CD1c-positive myeloid dendritic cell (primary cell): ENCODE measurements around the gene SIN3A.
"Not testable (repeated sequence)": the region's sequence is repeated elsewhere in the genome, so short reads cannot be mapped to it uniquely, and the experiment has no call there.

Source experiments
- DNase-seq: peaks from one replicate; pipeline ENCODE4 v3.0.0-alpha.2; 2016; ENCODE audit errors: extremely low spot score

Gene SIN3A

DNA sequence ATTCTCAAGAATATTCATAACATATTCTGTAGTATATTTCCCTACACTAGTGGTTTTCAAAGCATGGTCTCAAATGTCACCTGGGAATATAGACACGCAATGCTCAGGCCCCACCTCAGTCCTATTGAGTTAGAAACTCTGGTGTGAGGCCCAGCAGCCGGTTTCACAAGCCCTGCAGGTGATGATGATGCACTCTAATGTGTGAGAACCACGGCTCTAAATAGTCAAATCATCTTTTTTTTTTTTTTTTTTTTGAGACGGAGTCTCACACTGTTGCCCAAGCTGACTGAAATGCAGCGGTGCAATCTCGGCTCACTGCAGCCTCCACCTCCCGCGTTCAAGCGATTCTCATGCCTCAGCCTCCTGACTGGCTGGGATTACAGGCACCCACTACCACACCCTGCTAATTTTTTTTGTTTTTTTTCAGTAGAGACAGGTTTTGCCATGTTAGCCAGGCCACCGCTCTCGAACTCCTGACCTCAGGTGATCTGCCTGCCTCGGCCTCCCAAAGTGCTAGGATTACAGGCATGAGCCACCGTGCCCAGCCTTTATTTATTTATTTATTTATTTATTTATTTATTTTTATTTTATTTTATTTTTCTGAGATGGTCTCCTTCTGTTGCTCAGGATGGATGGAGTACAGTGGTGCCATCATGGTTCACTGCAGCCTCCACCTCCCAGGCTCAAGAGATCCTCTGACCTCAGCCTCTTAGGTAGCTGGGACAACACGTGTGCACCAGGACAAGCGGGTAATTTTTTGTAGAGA lies 117.7 kb downstream of the SIN3A start:
- DNase-seq = not testable (repeated sequence)

DNA sequence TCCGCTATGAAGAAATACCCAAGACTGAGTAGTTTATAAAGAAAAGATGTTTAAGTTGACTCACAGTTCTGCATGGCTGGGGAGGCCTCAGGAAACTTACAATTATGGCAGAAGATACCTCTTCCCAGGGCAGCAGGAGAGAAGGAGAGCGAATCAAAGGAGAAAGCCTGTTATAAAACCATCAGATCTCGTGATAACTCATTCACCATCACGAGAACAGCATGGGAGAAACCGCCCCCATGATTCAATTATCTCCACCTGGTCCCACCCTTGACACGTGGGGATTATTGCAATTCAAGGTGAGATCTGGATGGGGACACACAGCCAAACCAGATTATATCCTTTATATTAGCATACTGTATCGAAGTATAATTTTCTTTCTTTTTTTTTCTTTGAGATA lies 119.4 kb downstream of the SIN3A start:
- DNase-seq = not testable (repeated sequence)

DNA sequence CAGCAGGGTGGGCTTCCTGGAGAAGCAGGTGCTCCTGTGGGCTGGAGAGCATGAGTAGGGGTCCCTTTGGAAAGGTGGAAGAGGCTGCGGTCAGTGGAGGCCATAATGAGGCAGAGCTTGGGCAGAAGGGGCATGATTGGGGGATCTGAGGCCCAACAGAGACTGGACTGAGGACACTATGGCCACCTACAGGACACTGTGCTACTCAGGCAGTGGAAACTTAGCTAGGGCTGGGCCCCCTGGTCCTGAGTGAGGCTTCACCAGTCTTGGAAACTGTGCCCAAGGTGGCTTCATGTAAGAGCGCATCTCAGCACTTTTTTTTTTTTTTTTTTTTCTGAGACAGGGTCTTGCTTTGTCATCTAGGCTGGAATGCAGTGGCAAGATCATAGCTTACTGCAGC lies 121.9 kb downstream of the SIN3A start:
- no peak for DNase-seq

DNA sequence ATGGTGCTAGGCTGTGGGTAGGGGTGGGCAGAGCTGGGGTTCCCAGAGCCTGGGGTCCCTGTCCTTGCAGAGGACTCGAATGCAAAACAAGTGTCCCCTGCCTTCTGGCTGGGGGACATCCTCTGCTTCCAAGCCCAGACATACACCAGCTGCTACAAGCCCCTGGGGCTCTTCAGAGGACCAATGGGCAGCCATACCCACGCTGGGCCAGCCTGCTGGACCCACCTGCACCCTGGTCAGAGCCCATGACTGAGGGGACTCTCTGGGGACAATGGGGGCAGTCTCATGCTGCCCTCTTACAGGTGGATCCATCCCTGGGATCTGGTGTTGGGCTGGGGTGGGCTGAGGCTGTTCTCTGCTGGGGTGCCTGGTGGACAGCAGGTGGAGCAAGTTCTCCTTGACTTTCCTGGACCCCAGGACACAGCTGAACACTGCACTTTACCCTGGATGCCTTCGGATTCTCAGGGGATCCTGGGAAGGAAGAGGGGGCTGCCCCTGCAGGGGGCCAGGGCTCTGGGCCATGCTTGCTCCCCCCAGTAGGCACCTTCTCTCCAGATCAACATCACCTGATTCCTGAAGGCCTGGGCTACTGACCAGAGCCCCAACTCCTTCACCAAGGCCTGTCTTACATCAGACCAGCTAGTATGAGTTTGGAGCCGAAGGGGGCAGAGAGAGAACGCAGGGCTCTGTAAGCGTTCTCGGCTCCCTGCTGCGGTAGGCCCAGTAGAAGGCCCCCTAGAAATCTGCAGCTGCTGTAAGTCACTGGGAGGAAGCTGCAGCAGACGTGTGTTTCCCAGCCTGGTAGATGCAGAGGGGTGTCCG lies 122.8 kb downstream of the SIN3A start:
- no peak for DNase-seq

DNA sequence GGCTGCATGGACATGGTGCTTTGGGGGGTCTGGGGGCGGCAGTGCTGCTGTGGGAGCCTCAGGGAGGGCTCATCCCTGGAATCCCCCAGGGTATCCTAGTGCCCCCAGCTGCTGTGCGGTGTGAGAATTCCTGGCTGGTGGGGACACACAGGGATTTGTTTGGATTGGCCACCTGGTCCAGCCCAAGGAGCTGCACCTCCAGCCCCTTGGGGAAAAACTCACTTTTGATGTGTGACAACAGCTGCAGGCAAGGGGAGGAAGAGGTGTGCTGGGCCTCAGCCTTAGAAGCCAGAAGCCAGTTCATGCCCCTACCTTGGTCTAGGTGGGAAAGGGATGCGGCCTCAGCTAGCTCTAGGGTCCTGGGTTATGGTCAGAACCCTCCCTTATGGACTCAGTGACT lies 124.0 kb downstream of the SIN3A start:
- DNase-seq = no peak

DNA sequence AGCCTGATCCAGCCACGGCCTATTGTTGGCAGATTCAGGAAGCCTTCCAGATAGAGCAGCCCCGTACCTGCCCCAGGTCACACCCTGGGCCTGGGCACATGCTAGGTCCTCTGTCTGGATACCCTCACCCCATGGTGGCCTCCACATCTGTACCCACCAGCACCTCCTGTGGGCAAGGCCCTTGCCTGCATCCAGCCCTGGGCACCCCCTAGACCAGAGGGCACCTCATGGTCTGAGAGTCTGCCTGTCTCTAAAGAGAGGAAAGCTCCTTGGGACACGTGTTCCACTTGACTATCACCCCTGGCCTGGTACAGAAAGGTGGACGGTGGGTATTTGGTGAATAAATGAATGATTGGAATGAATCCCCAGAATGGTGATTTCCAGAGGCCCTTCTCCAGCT lies 124.5 kb downstream of the SIN3A start:
- no peak for DNase-seq

DNA sequence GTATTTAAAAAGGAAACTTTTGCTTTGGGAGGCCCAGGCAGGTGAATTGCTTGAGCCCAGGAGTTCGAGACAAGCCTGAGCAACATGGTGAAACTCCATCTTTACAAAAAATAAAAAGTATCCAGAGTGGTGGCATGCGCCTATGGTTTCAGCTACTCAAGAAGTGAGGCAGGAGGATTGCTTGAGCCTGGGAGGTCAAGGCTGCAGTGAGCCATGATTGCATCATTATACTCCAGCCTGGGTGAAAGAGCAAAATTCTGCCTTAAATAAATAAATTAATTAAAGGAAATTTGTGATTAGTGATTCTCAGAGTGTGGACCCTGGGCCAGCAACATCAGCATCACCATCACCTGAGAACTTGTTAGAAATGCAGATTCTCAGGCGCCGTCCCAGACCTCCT lies 125.6 kb downstream of the SIN3A start:
- no peak for DNase-seq

DNA sequence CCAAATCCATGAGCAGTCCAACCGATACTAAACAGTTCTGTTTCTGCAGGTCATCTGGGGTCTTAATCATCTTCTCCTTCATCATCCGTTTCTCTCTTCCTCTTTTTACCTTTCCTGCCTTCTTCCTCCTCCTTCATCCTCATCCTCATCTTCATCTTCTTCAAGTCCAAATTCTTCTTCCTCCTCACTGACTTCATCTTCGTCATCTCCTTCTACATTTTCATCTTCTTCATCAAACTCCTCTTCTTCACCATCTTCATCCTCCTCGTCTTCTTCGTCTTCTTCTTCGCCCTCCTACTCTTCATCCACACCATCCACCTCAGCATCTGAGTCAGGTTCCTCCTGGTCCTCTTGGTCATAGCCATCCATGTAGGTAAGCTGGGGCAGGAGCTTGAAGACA lies 129.8 kb downstream of the SIN3A start:
- no peak for DNase-seq
